ENCODE measurements around the gene SAP30BP. TPM values are rescaled to one million over a fixed set of nuclear protein-coding genes. Genes with fewer than 3 reads are reported as not detected.

SAP30BP gene
- total RNA-seq, 2 experiments from 2014 or later, result 81.4 to 92.7 TPM

GRCh38 chr17:75652934-75653549, 14.1 kb upstream of the SAP30BP start:
- intact Hi-C loops (cut with micrococcal nuclease), result no loop called here
- CTCF ChIA-PET, result interaction anchor here (0.6 to 8.3 kb wide), 8 partner anchors 18 to 171 kb away, joined by 3 to 70 read pairs (median 4); partner anchors contain the start of gene SMIM5
- no peaks in the 10 kb centered on the region for H3K9me3 Mint-ChIP-seq
- H3K4me3 Mint-ChIP-seq, result no peak overlapping the region
- H3K27me3 Mint-ChIP-seq, result no peaks in the 10 kb centered on the region
- POLR2A ChIA-PET, result no interaction called here
- H3K27ac Mint-ChIP-seq, result no peak overlapping the region
- H3K4me1 Mint-ChIP-seq (ENCODE audit: low read depth), result no peaks in the 10 kb centered on the region
- peaks cover 13% of the 10 kb centered on the region for H3K36me3 Mint-ChIP-seq
- peak; percentile 30 for DNase-seq

- no peaks in the 10 kb centered on the region for H3K4me1 Mint-ChIP-seq (ENCODE audit: low read depth)
- POLR2A ChIA-PET, result interaction anchor here (0.9 to 1.0 kb wide), 2 partner anchors 9 to 12 kb away, joined by 3 to 4 read pairs; partner anchors contain the start of gene RECQL5
- intact Hi-C loops (cut with micrococcal nuclease), result no loop called here
- CTCF ChIA-PET, result interaction anchor here (0.7 to 8.3 kb wide), 5 partner anchors 13 to 99 kb away, joined by 4 to 70 read pairs (median 10); partner anchors contain the start of gene SMIM5
- H3K9me3 Mint-ChIP-seq, result no peaks in the 10 kb centered on the region
- no peaks in the 10 kb centered on the region for H3K27me3 Mint-ChIP-seq
- no peak overlapping the region for H3K4me3 Mint-ChIP-seq
- H3K36me3 Mint-ChIP-seq, result peaks cover 13% of the 10 kb centered on the region
- no peak for DNase-seq
- H3K27ac Mint-ChIP-seq, result no peak overlapping the region
Observed at GRCh38 chr17:75654176-75654575, 13.0 kb upstream of the SAP30BP start.

- no peaks in the 10 kb centered on the region for H3K27me3 Mint-ChIP-seq
- ChIA-PET POLR2A (interaction anchor here (0.8 kb wide), 1 partner anchor 9 kb away, joined by 3 read pairs; the partner anchor contains the start of genes RECQL5 and SAP30BP), CTCF (interaction anchor here (1.1 to 8.3 kb wide), 6 partner anchors 9 to 107 kb away, joined by 3 to 70 read pairs (median 5); partner anchors contain the start of genes GALK1 and SMIM5)
- DNase-seq, result no peak
- no peak overlapping the region for H3K4me3 Mint-ChIP-seq
- no peaks in the 10 kb centered on the region for H3K4me1 Mint-ChIP-seq (ENCODE audit: low read depth)
- H3K27ac Mint-ChIP-seq, result no peak overlapping the region
- intact Hi-C loops (cut with micrococcal nuclease), result no loop called here
- no peaks in the 10 kb centered on the region for H3K9me3 Mint-ChIP-seq
- H3K36me3 Mint-ChIP-seq, result peaks cover 15% of the 10 kb centered on the region
Observed at GRCh38 chr17:75658237-75658636, 8.9 kb upstream of the SAP30BP start.

- ChIA-PET CTCF (interaction anchor here (1.2 to 1.6 kb wide), 2 partner anchors 13 to 88 kb away, joined by 5 to 6 read pairs; no protein-coding TSS in a partner anchor), POLR2A (no interaction called here)
- H3K27ac Mint-ChIP-seq, result no peak overlapping the region
- no peaks in the 10 kb centered on the region for H3K9me3 Mint-ChIP-seq
- H3K4me1 Mint-ChIP-seq (ENCODE audit: low read depth), result peaks cover 8% of the 10 kb centered on the region
- no peak overlapping the region for H3K4me3 Mint-ChIP-seq
- no peaks in the 10 kb centered on the region for H3K27me3 Mint-ChIP-seq
- peaks cover 18% of the 10 kb centered on the region for H3K36me3 Mint-ChIP-seq
- intact Hi-C loops (cut with micrococcal nuclease), result no loop called here
- DNase-seq, result no peak
Observed at GRCh38 chr17:75661531-75661930, 5.6 kb upstream of the SAP30BP start.

GRCh38 chr17:75662511-75662910, 4.6 kb upstream of the SAP30BP start:
- peaks cover 8% of the 10 kb centered on the region for H3K4me1 Mint-ChIP-seq (ENCODE audit: low read depth)
- H3K27me3 Mint-ChIP-seq, result no peaks in the 10 kb centered on the region
- H3K9me3 Mint-ChIP-seq, result no peaks in the 10 kb centered on the region
- POLR2A ChIA-PET, result no interaction called here
- intact Hi-C loops (cut with micrococcal nuclease), result no loop called here
- H3K27ac Mint-ChIP-seq, result no peak overlapping the region
- peaks cover 15% of the 10 kb centered on the region for H3K36me3 Mint-ChIP-seq
- CTCF ChIA-PET, result interaction anchor here (1.6 kb wide), 1 partner anchor 87 kb away, joined by 6 read pairs; no protein-coding TSS in a partner anchor
- no peak overlapping the region for H3K4me3 Mint-ChIP-seq
- DNase-seq, result no peak

- ChIA-PET POLR2A (no interaction called here), CTCF (no interaction called here)
- Mint-ChIP-seq H3K36me3 (peaks cover 20% of the 10 kb centered on the region), H3K27ac (no peak overlapping the region), H3K9me3 (no peaks in the 10 kb centered on the region), H3K4me1 (ENCODE audit: low read depth) (peaks cover 10% of the 10 kb centered on the region), H3K27me3 (no peaks in the 10 kb centered on the region), H3K4me3 (no peak overlapping the region)
- intact Hi-C loops (cut with micrococcal nuclease), result no loop called here
- DNase-seq, result no peak
Observed at GRCh38 chr17:75664099-75664549, 3.0 kb upstream of the SAP30BP start.

- Mint-ChIP-seq H3K4me1 (ENCODE audit: low read depth) (peaks cover 20% of the 10 kb centered on the region), H3K9me3 (no peaks in the 10 kb centered on the region), H3K27ac (no peak overlapping the region), H3K4me3 (peak overlapping the region; percentile 47), H3K36me3 (peaks cover 28% of the 10 kb centered on the region), H3K27me3 (no peaks in the 10 kb centered on the region)
- CTCF ChIA-PET, result interaction anchor here (1.4 to 4.2 kb wide), 4 partner anchors 9 to 87 kb away, joined by 5 to 38 read pairs (median 14); partner anchors contain the start of gene SMIM5
- intact Hi-C loops (cut with micrococcal nuclease), result no loop called here
- no peak for DNase-seq
- POLR2A ChIA-PET, result interaction anchor here (1.0 to 1.2 kb wide), 5 partner anchors 9 to 368 kb away, joined by 3 to 5 read pairs (median 4); partner anchors contain the start of gene GALK1
Observed at GRCh38 chr17:75665981-75666380, 1.2 kb upstream of the SAP30BP start.

GRCh38 chr17:75667825-75668224, 687 bp downstream of the SAP30BP start:
- H3K9me3 Mint-ChIP-seq, result no peaks in the 10 kb centered on the region
- peaks cover 24% of the 10 kb centered on the region for H3K36me3 Mint-ChIP-seq
- no peak for DNase-seq
- POLR2A ChIA-PET, result interaction anchor here (1.8 to 2.1 kb wide), 2 partner anchors 81 to 98 kb away, joined by 4 to 5 read pairs; no protein-coding TSS in a partner anchor
- H3K27ac Mint-ChIP-seq, result no peak overlapping the region
- H3K4me3 Mint-ChIP-seq, result no peak overlapping the region
- intact Hi-C loops (cut with micrococcal nuclease), result loop anchor here (1.0 kb wide), 1 partner anchor 111 kb away; a partner anchor contains a TSS
- CTCF ChIA-PET, result interaction anchor here (1.6 to 4.2 kb wide), 3 partner anchors 35 to 85 kb away, joined by 8 to 38 read pairs (median 22); partner anchors contain the start of gene SMIM5
- H3K4me1 Mint-ChIP-seq (ENCODE audit: low read depth), result peaks cover 25% of the 10 kb centered on the region
- no peaks in the 10 kb centered on the region for H3K27me3 Mint-ChIP-seq

GRCh38 chr17:75668489-75668888, 1.4 kb downstream of the SAP30BP start:
- ChIA-PET CTCF (interaction anchor here (1.6 to 4.2 kb wide), 3 partner anchors 36 to 85 kb away, joined by 8 to 38 read pairs (median 22); partner anchors contain the start of gene SMIM5), POLR2A (interaction anchor here (2.1 kb wide), 1 partner anchor 97 kb away, joined by 5 read pairs; no protein-coding TSS in a partner anchor)
- Mint-ChIP-seq H3K4me3 (no peak overlapping the region), H3K27ac (no peak overlapping the region), H3K27me3 (no peaks in the 10 kb centered on the region), H3K36me3 (peaks cover 24% of the 10 kb centered on the region), H3K4me1 (ENCODE audit: low read depth) (peaks cover 25% of the 10 kb centered on the region), H3K9me3 (no peaks in the 10 kb centered on the region)
- DNase-seq, result no peak
- intact Hi-C loops (cut with micrococcal nuclease), result no loop called here

GRCh38 chr17:75670868-75671267, 3.7 kb downstream of the SAP30BP start:
- ChIA-PET POLR2A (no interaction called here), CTCF (interaction anchor here (0.5 to 11.4 kb wide), 8 partner anchors 13 to 367 kb away, joined by 3 to 151 read pairs (median 5); partner anchors contain the start of gene SMIM5)
- H3K27me3 Mint-ChIP-seq, result no peaks in the 10 kb centered on the region
- H3K9me3 Mint-ChIP-seq, result no peaks in the 10 kb centered on the region
- H3K27ac Mint-ChIP-seq, result no peak overlapping the region
- intact Hi-C loops (cut with micrococcal nuclease), result no loop called here
- peaks cover 21% of the 10 kb centered on the region for H3K36me3 Mint-ChIP-seq
- peaks cover 26% of the 10 kb centered on the region for H3K4me1 Mint-ChIP-seq (ENCODE audit: low read depth)
- no peak overlapping the region for H3K4me3 Mint-ChIP-seq
- DNase-seq, result no peak

GRCh38 chr17:75672011-75672410, 4.9 kb downstream of the SAP30BP start:
- CTCF ChIA-PET, result interaction anchor here (1.2 to 11.4 kb wide), 4 partner anchors 12 to 76 kb away, joined by 3 to 151 read pairs (median 10); partner anchors contain the start of gene SMIM5
- Mint-ChIP-seq H3K27ac (no peak overlapping the region), H3K27me3 (no peaks in the 10 kb centered on the region), H3K36me3 (peaks cover 25% of the 10 kb centered on the region), H3K4me3 (no peak overlapping the region), H3K4me1 (ENCODE audit: low read depth) (peaks cover 23% of the 10 kb centered on the region), H3K9me3 (no peaks in the 10 kb centered on the region)
- POLR2A ChIA-PET, result no interaction called here
- intact Hi-C loops (cut with micrococcal nuclease), result no loop called here
- no peak for DNase-seq

GRCh38 chr17:75673487-75673886, 6.3 kb downstream of the SAP30BP start:
- Mint-ChIP-seq H3K27me3 (no peaks in the 10 kb centered on the region), H3K4me3 (no peak overlapping the region), H3K9me3 (no peaks in the 10 kb centered on the region), H3K4me1 (ENCODE audit: low read depth) (peaks cover 26% of the 10 kb centered on the region), H3K36me3 (peaks cover 22% of the 10 kb centered on the region), H3K27ac (no peak overlapping the region)
- CTCF ChIA-PET, result interaction anchor here (1.0 to 11.4 kb wide), 8 partner anchors 16 to 110 kb away, joined by 3 to 151 read pairs (median 4); partner anchors contain the start of gene ITGB4
- POLR2A ChIA-PET, result no interaction called here
- intact Hi-C loops (cut with micrococcal nuclease), result no loop called here
- no peak for DNase-seq

Data from activated CD4-positive, alpha-beta memory T cell treated with anti-CD3 and anti-CD28 coated beads for 36 hours (primary cell).